HCT116 (cell line): Measurements from ENCODE around the gene DENND4A. TPM values are rescaled to one million over a fixed set of nuclear protein-coding genes. Genes with fewer than 3 reads are reported as not detected.

Experiments
- ATAC-seq: fragments of 200-7000 bp; cut with Tn5 transposase; 2 replicates; pipeline ENCODE4 v1.9.1; 2020; ENCODE audit warnings: mild to moderate bottlenecking, moderate library complexity
- BruUV-seq: library from RNA; stranded (reverse); fragments of 400-500 nt; replicated peaks from 2 replicates; lab custom pipeline; 2021; lab: Mats Ljungman, UMichigan
- CTCF ChIA-PET: fragments of 300-600 bp; sonication (Branson Sonifier 250); formaldehyde crosslinking; loops from one replicate; lab custom pipeline; 2021; ENCODE audit warnings: antibody characterized with exemption; lab: Charles Lee
- POLR2A ChIA-PET: fragments of 300-600, 350-600 bp; sonication (Branson Sonifier 250); formaldehyde crosslinking; loops from one replicate; lab custom pipeline; 2021; ENCODE audit warnings: antibody characterized with exemption; lab: Charles Lee
- RAD21 ChIA-PET, 2 experiments: fragments of 300-600 bp; sonication (Branson Sonifier 250); formaldehyde crosslinking; loops; one replicate each; lab custom pipeline; 2023; ENCODE audit warnings: low total read pairs in 2 of 2; ENCODE audit not compliant: uncharacterized antibody in 2 of 2, unreplicated experiment in 2 of 2, low non-redundant PET in 1 of 2; lab: Charles Lee
- DNase-seq: peaks from one replicate; pipeline ENCODE4 v3.0.0-alpha.2; 2010; ENCODE audit warnings: low read depth, low spot score
- H2AFZ ChIP-seq: fragments of 200-600 bp; shearing (Covaris generic), sonication (generic); 2 replicates; pipeline ENCODE4 v1.6.1; 2017; ENCODE audit warnings: low read depth, mixed run types, mixed read lengths, antibody characterized with exemption, low read length; ENCODE audit not compliant: poor library complexity, severe bottlenecking
- H3K27ac ChIP-seq: 2 replicates; pipeline ENCODE4 v1.5.1; 2012; ENCODE audit warnings: low read depth, low read length
- H3K27me3 ChIP-seq: fragments of 200-600 bp; sonication (generic); 2 replicates; pipeline ENCODE4 v1.6.1; 2016; ENCODE audit warnings: mixed run types, low read length, mixed read lengths; ENCODE audit not compliant: insufficient read depth
- H3K36me3 ChIP-seq, 2 experiments: fragments of 200-500 bp in 1 of 2; fragments of 200-600 bp in 1 of 2; sonication (Bioruptor generic) in 1 of 2; sonication (generic) in 1 of 2; 2 replicates each; pipeline versions ENCODE4 v1.5.1 to v1.6.1; 2014 to 2016; ENCODE audit warnings: low read length in 2 of 2, inconsistent platforms in 1 of 2, mixed read lengths in 1 of 2, mixed run types in 1 of 2; ENCODE audit not compliant: insufficient read depth in 2 of 2, control insufficient read depth in 1 of 2
- H3K4me1 ChIP-seq, 2 experiments: fragments of 200-600 bp in 1 of 2; sonication (generic) in 1 of 2; 2 replicates each; pipeline versions ENCODE4 v1.5.1 to v1.6.1; 2012 to 2017; ENCODE audit warnings: low read length in 2 of 2, inconsistent platforms in 1 of 2, mild to moderate bottlenecking in 1 of 2, mixed read lengths in 1 of 2, mixed run types in 1 of 2, moderate library complexity in 1 of 2; ENCODE audit not compliant: insufficient read depth in 2 of 2, control insufficient read depth in 1 of 2
- H3K4me2 ChIP-seq: fragments of 200-600 bp; sonication (generic); 2 replicates; pipeline ENCODE4 v1.6.1; 2017; ENCODE audit warnings: mixed run types, low read length, mixed read lengths
- H3K4me3 ChIP-seq, 2 experiments: fragments of 200-600 bp in 1 of 2; sonication (generic) in 1 of 2; replicated peaks in 1 of 2; 2 replicates each; pipeline ENCODE4 v1.5.1; 2011 to 2016; ENCODE audit warnings: low read length in 2 of 2, control low read depth in 1 of 2, low read depth in 1 of 2, mild to moderate bottlenecking in 1 of 2, mixed read lengths in 1 of 2, mixed run types in 1 of 2
- H3K79me2 ChIP-seq: fragments of 200-600 bp; sonication (generic); 2 replicates; pipeline ENCODE4 v1.6.1; 2017; ENCODE audit warnings: mild to moderate bottlenecking, mixed run types, low read length, moderate library complexity, mixed read lengths; ENCODE audit not compliant: insufficient read depth
- H3K9ac ChIP-seq: fragments of 200-600 bp; sonication (generic); 2 replicates; pipeline ENCODE4 v1.6.1; 2016; ENCODE audit warnings: low read length, mixed read lengths
- H3K9me2 ChIP-seq: fragments of 200-600 bp; sonication (generic), shearing (Covaris generic); 2 replicates; pipeline ENCODE4 v1.6.1; 2017; ENCODE audit warnings: mixed run types, mild to moderate bottlenecking, moderate library complexity; ENCODE audit not compliant: insufficient read depth
- H3K9me3 ChIP-seq, 2 experiments: fragments of 200-500 bp in 1 of 2; fragments of 200-600 bp in 1 of 2; sonication (Bioruptor generic) in 1 of 2; sonication (generic) in 1 of 2; 2 replicates each; pipeline ENCODE4 v1.6.1; 2014 to 2017; ENCODE audit warnings: low read length in 2 of 2, mixed read lengths in 2 of 2, inconsistent platforms in 1 of 2, low read depth in 1 of 2, mild to moderate bottlenecking in 1 of 2, mixed run types in 1 of 2, moderate library complexity in 1 of 2; ENCODE audit not compliant: control insufficient read depth in 1 of 2, insufficient read depth in 1 of 2
- H4K20me1 ChIP-seq: fragments of 200-600 bp; sonication (generic), shearing (Covaris generic); 2 replicates; pipeline ENCODE4 v1.6.1; 2017; ENCODE audit warnings: mixed run types, mild to moderate bottlenecking, moderate library complexity; ENCODE audit not compliant: insufficient read depth
- EZH2 ChIP-seq: fragments of 200-600 bp; sonication (generic); IDR thresholded peaks from 2 replicates; pipeline ENCODE4 v1.6.1; 2017; ENCODE audit warnings: antibody characterized with exemption, mixed run types
- JUND ChIP-seq: IDR thresholded peaks from 2 replicates; pipeline ENCODE4 v1.6.1; 2012
- MAX ChIP-seq: IDR thresholded peaks from 2 replicates; pipeline ENCODE4 v1.6.1; 2012
- POLR2A ChIP-seq: IDR thresholded peaks from 2 replicates; pipeline ENCODE4 v1.7.0; 2011; ENCODE audit warnings: borderline replicate concordance; ENCODE audit not compliant: insufficient read depth, insufficient read length; ENCODE audit errors: extremely low read depth
- RAD21 ChIP-seq: IDR thresholded peaks from 2 replicates; pipeline ENCODE4 v1.6.1; 2012; ENCODE audit warnings: low read depth, mild to moderate bottlenecking
- SIN3A ChIP-seq: IDR thresholded peaks from 2 replicates; pipeline ENCODE4 v1.6.1; 2012; ENCODE audit warnings: low read depth
- SRF ChIP-seq: IDR thresholded peaks from 2 replicates; pipeline ENCODE4 v1.6.1; 2012; ENCODE audit warnings: low read depth
- TCF7L2 ChIP-seq: IDR thresholded peaks from 2 replicates; pipeline ENCODE4 v1.7.0; 2011; ENCODE audit warnings: borderline replicate concordance, inconsistent platforms; ENCODE audit not compliant: insufficient read depth, insufficient read length; ENCODE audit errors: extremely low read depth
- ZNF274 ChIP-seq: fragments of 200-500 bp; sonication (Bioruptor generic); IDR thresholded peaks from 2 replicates; pipeline ENCODE4 v1.6.1; 2014; ENCODE audit warnings: mild to moderate bottlenecking, low read depth, low read length, inconsistent platforms
- intact Hi-C: fragments of 100-400 bp; cut with micrococcal nuclease; formaldehyde crosslinking; loops from 2 replicates; pipeline ENCODE4 v1.10.0; 2022
- total RNA-seq: library from RNA; stranded (reverse); gene quantifications from one replicate; pipeline ENCODE4 v1.2.1, GENCODE V29; 2021; ENCODE audit not compliant: unreplicated experiment
- TF ChIP-seq, protein P1 (sequence below): IDR thresholded peaks from 2 replicates; pipeline ENCODE4 v1.6.1; 2012; ENCODE audit warnings: low read depth

DENND4A gene
- total RNA-seq, 1 experiment from 2014 or later = 9.1 TPM

DNA sequence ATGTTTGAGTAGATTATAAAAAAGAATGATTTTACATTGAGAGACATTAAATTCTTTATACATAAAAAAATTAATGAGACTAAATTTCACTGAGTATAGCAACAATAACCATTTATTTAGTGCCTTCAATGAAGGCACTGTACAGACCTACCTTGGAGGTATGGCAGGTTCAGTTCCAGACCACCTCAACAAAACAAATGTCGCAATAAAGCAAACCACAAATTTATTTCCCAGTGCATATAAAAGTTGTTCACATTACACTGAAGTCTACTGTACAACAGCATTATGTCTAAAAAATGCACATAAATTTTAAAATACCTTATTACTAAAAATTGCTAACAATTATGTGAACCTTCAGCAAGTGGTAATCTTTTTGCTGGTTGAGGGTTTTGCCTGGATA is 111.5 kb downstream of the DENND4A start:
- Histone ChIP-seq H3K4me1 (no peaks in the 10 kb centered on the region), H4K20me1 (no peaks in the 10 kb centered on the region), H3K27me3 (no peaks in the 10 kb centered on the region), H3K9me3 (no peaks in the 10 kb centered on the region), H3K9me2 (no peaks in the 10 kb centered on the region), H2AFZ (no peak overlapping the region), H3K27ac (no peak overlapping the region), H3K4me2 (no peak overlapping the region), H3K79me2 (no peaks in the 10 kb centered on the region), H3K36me3 (no peaks in the 10 kb centered on the region), H3K4me3 (no peak overlapping the region), H3K9ac (no peak overlapping the region)
- CTCF ChIA-PET = no interaction called here
- RAD21 ChIA-PET = no interaction called here
- POLR2A ChIA-PET = no interaction called here
- no peak for DNase-seq
- no peak for ATAC-seq
- intact Hi-C loops = no loop called here
- no TSS peak for BruUV-seq
- TF ChIP-seq EZH2 = no peak
- no peak for TF ChIP-seq SIN3A
- no peak for TF ChIP-seq ZNF274
- no peak for TF ChIP-seq SRF
- TF ChIP-seq TCF7L2 = no peak
- no peak for TF ChIP-seq POLR2A
- TF ChIP-seq JUND = no peak
- no peak for TF ChIP-seq MAX
- no peak for TF ChIP-seq RAD21
- TF ChIP-seq, protein P1, sequence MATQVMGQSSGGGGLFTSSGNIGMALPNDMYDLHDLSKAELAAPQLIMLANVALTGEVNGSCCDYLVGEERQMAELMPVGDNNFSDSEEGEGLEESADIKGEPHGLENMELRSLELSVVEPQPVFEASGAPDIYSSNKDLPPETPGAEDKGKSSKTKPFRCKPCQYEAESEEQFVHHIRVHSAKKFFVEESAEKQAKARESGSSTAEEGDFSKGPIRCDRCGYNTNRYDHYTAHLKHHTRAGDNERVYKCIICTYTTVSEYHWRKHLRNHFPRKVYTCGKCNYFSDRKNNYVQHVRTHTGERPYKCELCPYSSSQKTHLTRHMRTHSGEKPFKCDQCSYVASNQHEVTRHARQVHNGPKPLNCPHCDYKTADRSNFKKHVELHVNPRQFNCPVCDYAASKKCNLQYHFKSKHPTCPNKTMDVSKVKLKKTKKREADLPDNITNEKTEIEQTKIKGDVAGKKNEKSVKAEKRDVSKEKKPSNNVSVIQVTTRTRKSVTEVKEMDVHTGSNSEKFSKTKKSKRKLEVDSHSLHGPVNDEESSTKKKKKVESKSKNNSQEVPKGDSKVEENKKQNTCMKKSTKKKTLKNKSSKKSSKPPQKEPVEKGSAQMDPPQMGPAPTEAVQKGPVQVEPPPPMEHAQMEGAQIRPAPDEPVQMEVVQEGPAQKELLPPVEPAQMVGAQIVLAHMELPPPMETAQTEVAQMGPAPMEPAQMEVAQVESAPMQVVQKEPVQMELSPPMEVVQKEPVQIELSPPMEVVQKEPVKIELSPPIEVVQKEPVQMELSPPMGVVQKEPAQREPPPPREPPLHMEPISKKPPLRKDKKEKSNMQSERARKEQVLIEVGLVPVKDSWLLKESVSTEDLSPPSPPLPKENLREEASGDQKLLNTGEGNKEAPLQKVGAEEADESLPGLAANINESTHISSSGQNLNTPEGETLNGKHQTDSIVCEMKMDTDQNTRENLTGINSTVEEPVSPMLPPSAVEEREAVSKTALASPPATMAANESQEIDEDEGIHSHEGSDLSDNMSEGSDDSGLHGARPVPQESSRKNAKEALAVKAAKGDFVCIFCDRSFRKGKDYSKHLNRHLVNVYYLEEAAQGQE = no peak
- TF ChIP-seq, all 23 proteins: peak for 0
